Suppressor macrophage treated with lipopolysaccharide for 1 hour (primary cell): Measurements from ENCODE around the gene USH1G.
"Not testable (repeated sequence)": the region's sequence is repeated elsewhere in the genome, so short reads cannot be mapped to it uniquely, and the experiment has no call there.

ENCODE experiments used
- DNase-seq, 3 donors: peaks; one replicate each; pipeline ENCODE4 v3.0.0-alpha.2; 2020 to 2022

The USH1G gene

DNA sequence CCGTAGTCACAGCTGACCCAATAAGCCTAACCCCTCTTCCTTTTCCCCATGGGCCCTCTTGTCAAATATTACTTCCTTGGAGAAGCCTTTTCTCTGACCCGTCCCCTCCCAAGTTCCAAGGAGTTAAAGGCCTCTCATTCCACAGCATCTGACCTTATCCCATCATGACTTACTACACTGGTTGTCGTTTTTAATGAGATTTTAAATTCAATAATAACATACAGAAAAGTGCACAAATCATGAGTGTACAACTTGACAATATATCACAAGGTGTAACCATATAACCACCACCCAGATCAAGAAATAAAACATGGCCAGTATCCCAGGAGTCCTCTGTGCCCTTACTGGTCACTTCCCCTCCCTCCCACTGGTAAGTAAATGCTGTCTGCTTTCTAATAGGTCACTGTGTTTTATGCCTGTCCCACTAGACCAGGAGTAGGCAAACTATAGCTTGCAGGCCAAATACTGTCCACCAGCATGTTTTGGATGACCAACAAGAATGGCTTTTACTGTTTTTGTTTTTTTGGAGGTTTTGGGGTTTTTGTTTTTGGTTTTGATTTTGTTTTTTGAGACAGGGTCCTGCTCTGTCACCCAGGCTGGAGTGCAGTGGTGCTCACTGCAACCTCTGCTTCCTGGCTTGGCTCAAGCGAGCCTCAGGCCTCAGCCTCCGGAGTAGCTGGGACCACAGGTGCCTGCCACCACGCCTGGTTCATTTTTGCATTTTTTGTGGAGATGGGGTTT, 49.0 kb downstream of the USH1G start:
- DNase-seq: peak; percentile 29 to 50 (median 32)

DNA sequence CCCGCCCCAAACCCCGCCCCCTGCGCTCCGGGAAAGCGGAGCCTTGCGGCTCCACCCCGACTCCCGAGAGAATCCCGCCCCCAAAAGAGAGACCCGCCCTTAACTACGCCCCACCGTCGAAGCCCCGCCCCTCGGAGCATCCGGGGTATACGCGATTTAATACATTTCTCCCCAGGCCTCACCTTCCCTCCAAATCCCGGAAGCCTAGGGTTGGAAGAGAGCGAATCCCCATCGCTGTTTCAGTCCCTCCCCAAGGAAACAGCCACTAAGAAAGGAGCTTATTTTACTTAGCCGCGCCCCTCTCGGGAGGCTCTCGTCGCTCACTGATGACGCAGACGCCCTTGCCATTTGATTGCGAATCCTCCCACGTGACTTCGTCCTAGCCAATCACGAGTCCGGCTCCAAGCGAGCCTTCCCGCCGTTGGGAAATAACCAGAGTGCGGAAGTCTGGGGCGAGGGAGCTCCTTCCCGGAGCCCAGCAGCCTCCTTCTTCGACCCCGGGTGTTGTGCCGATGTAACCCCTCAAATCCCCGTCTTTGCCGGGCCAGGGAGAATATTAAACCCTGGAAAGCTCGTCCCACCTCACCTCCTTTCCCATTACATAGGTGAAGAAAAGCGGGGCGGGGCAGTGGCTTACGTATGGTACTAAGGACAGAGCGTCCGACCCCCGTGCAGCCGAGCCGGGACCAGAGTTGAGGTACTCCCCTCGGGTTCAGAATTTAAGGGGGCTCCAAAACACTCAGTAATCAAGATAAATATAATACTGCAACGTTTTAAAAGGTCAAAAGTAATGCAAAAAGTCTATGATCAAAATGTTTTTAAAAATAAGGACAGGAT, 49.8 kb downstream of the USH1G start:
- peak; percentile 100 for DNase-seq

DNA sequence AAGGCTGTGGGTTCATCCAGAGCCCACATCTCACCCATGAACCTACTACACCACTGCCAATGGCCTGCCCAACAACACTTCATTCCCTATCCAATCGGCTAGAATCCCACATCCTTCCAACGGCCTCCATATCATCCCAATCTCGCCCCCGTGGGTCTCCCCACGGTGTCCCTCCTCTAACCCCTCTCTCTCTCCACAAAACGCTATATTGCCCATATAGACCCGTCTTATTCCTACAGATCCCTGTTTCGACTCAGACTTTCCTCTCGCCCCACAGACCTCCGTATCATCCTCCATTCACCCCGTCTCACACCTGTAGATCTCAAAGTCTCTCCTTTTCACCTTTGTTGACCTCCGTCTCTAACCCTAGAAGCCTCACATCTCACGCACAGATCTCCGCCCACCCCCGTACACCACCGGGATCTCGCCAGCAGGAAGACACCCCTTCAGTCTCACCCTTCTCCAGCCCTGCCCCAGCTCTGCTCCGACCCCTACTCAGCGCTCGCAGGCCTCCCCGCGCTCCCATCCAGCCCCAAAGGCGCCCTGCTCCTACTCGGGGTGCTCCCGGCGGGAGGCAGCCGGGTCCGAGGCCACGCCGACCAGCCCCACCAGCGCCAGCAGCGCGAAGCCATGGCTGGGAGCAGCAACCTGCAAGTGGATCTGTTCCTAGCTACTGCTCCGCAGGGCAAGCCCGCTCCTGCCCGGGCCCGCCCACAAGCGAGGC, 50.6 kb downstream of the USH1G start, which contains the start of gene FDXR:
Gene FDXR, minus strand, starts transcription at position 682 of the 724 bp plus-strand sequence. Its CDS starts 50 bp downstream, at position 632.
- DNase-seq: no peak

DNA sequence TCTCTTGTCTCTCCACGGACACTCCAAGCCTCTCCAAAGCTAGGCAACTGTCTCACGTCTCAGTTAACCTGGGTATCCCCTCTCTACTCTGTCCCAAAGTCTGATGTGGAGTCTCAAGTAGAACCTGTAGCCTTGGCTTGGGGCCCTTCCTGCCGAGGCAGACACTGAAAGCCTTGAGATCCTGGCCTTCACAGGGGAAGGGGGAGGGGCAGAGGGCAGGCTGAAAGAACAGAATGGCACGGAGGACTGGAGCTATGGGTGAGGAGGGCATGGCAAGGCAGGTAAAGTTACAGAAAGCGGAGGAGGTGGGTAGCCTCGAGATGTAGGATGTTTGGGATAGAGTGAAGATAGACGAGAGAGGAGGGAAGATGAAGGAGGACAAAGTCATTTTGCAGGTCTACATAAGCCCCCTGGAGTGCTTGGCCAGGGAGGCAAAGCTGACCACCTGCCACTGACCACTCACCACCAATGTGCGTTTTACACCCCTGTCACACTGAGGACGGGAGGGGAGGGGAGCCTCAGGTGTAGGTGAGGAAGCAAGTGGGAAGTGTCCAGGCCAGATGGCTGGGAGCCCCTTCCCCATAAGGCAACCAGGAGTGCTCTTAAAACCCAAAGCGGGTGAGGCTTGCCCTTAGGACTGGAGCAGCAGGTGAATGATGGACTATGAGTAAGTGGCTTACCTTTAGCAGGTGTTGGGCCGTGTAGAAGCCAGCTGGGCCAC, 51.5 kb downstream of the USH1G start:
- no peak for DNase-seq

DNA sequence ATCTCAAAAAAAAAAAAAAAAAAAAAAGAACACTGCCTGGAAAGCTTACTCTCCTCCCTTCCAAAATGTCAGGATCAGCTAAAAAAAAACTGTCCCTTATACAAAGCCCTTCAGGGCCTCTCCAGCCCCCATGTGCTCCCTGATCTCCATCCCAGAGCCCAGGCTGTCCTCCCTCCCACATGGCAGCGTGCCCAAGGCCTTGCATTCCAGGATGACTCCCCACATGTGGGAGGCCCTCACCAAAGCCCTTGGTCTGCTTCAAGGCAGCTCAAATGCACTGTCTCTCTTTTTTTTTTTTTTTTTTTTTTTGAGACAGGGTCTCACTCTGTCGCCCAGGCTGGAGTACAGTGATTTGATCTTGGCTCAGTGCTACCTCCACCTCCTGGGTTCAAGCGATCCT, 52.5 kb downstream of the USH1G start:
- DNase-seq: no peak

DNA sequence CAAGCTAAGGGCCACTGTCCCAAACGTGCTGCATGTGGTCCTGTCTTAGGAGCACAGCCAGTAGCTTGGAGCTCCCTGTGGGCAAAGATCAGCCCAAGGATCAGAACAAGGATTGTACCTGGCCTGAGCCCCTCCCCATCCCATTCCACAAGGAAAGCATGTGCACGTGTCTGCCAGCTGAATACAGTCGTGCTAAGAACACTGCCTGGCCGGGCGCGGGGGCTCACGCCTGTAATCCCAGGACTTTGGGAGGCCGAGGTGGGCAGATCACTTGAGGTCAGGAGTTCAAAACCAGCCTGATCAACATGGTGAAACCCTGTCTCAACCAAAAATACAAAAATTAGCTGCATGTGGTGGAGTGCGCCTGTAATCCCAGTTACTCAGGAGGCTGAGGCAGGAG, 53.0 kb downstream of the USH1G start:
- not testable (repeated sequence) for DNase-seq

DNA sequence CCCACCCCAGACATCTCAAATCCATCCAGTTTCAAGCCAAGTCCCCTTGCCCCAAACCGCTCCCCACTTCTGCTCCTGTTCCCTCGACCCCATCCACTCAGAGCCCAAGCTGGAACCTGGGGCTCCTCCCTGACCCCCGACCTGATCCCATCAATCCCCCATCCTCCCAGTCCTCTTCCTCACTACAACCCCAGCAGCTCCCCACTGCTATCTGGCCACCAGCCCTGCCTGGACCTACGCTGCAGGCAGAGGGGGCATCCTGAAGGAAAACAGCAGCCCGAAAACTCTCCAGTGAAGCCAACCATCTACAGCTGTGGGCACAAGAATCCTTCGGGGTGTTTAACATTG, 54.2 kb downstream of the USH1G start:
- DNase-seq: no peak

DNA sequence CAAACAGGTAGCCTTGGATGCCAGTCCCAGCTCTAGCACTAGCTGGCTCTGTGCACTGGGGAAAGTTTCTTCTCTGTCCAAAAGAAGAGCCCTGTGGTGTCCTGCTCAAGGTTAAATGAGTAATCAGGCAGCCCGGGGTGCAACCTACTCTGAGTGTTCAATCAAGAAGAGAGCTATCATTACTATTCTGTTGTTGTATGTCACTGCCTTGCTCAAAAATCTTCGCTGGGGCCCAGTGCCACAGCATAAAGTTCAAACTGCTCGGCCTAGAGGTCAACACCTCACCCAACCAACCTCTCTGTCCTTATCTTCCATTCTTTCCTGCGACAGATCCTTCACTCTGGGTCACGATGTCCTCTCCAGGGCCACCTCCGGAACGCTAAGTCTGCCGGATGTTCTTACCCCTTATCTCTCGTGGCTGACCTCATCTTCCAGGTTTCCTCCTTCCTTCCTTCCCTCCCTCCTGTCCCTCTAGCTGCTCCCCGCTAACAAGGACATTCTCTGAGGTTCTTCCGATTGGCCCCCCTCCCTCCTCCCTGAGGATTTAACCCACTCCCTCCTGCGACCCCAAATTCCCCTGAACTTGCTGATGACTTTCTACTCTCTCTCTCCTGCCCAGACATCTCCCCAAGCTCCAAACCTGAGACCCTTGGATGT, 54.7 kb downstream of the USH1G start:
- no peak for DNase-seq

DNA sequence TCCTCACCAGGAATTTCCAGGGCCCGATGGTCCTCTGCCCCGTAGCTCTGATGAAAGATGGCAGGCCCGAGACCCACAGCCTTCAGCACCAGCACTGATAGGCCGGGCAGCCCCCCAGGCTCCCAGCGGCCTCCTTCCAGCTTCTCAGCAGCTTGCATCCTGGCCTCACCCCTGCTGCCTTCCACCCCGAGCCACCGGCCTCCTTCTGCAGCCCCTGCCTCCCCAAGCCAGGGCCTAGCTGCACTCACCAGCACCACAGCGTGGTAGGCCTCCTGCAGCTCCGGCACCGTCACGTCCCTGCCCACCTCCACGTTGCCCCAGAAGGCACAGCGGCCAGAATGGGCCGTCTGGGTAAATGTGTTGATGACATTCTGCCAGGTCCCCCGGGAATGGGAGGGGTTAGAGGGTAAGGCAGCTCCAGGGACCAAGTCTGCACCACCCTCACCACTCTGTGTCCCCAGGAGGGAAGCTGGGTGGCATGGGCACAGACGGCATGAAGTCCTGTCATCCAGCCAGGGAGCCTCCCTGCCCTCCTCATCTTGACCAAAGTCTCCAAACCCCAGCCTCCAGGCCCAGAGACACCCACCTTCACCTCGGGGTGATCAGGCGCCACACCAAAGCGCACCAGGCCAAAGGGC, 56.7 kb downstream of the USH1G start:
- no peak for DNase-seq
